Small intestine (tissue), 7 donors: ENCODE results near the gene CDC42EP3. TPM values are rescaled to one million over a fixed set of nuclear protein-coding genes. Genes with fewer than 3 reads are reported as not detected.

ENCODE experiments used
- DNase-seq, 2 donors: peaks; one replicate each; pipeline versions ENCODE4 v3.0.0 to v3.0.0-alpha.2; 2013
- FAIRE-seq: peaks from 2 replicates; lab custom pipeline; 2012; peaks lifted over from hg19 to GRCh38; lab: Jason Lieb, UNC
- H3K27ac ChIP-seq, 3 donors: one replicate each; pipeline ENCODE4 v1.5.1; 2013; ENCODE audit warnings: low read length in 2 of 3, mild to moderate bottlenecking in 2 of 3, control low read depth in 1 of 3, inconsistent platforms in 1 of 3, low read depth in 1 of 3, moderate library complexity in 1 of 3
- H3K27me3 ChIP-seq, 3 donors: one replicate each; pipeline ENCODE4 v1.6.1; 2013; ENCODE audit warnings: low read length in 3 of 3, inconsistent platforms in 1 of 3; ENCODE audit not compliant: control insufficient read depth in 3 of 3, insufficient read depth in 3 of 3
- H3K36me3 ChIP-seq, 3 donors: one replicate each; pipeline ENCODE4 v1.6.1; 2013; ENCODE audit warnings: low read length in 3 of 3, inconsistent platforms in 1 of 3, low read depth in 1 of 3, mild to moderate bottlenecking in 1 of 3, moderate library complexity in 1 of 3; ENCODE audit not compliant: control insufficient read depth in 3 of 3, insufficient read depth in 2 of 3
- H3K4me1 ChIP-seq, 3 donors: one replicate each; pipeline ENCODE4 v1.6.1; 2013; ENCODE audit warnings: low read length in 2 of 3, inconsistent platforms in 1 of 3, low read depth in 1 of 3, mild to moderate bottlenecking in 1 of 3, moderate library complexity in 1 of 3; ENCODE audit not compliant: control insufficient read depth in 3 of 3, insufficient read depth in 2 of 3
- H3K4me3 ChIP-seq, 3 donors: one replicate each; pipeline ENCODE4 v1.5.1; 2013; ENCODE audit warnings: low read length in 3 of 3, control low read depth in 1 of 3, inconsistent platforms in 1 of 3, low read depth in 1 of 3, mild to moderate bottlenecking in 1 of 3, moderate library complexity in 1 of 3
- H3K9me3 ChIP-seq, 2 donors: one replicate each; pipeline ENCODE4 v1.6.1; 2013; ENCODE audit warnings: low read depth in 1 of 2, low read length in 1 of 2; ENCODE audit not compliant: control insufficient read depth in 2 of 2, insufficient read depth in 1 of 2
- WGBS, 3 donors: extraction: QIAGEN DNeasy Blood & Tissue Kit; methylation state at CpG; one replicate each; pipeline ENCODE4 v1.1.7; 2013; 5-methylcytosine and 5-hydroxymethylcytosine counted together
- polyA plus RNA-seq, 4 donors: library from polyadenylated mRNA; stranded (reverse) in 3 of 4; unstranded in 1 of 4; fragments of 200-250 nt in 3 of 4; fragments of 120-200 nt in 1 of 4; gene quantifications; one replicate each; pipeline versions ENCODE4 v1.2.1 to v1.2.3, GENCODE V29; 2013
- donor health status: healthy with polysubstance abuse.
- donor health status: control.
- donor health status: control.
- donor health status: Bipolar disorder and iron deficiency.
- donor health status: healthy.

Gene CDC42EP3
- polyA plus RNA-seq, 4 donors, result 1.1 to 10.6 (median 5.2) TPM

DNA sequence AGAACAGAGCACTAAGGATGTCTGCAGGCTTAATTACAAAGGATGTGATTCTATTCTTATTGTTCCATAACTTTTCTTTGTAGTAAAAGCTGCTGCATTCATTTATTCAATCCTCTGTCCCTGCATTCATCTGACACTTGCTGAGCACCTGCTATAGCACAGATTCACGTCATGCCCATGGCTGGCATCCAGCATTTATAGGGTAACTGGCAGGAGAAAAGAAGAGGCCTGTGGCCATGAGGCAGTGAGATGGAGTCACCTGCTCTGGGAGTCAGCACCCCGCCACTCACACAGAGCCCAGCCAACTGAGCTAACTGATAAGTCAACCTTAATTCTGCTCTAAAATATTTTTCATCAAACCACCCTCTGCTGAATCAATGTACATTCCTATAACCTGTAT, 18.3 kb upstream of the CDC42EP3 start:
- no peaks in the 10 kb centered on the region for H3K4me1 ChIP-seq
- FAIRE-seq, result no peak
- H3K9me3 ChIP-seq, result no peaks in the 10 kb centered on the region
- H3K27ac ChIP-seq, result peak overlapping the region in 2 of 3 donors; percentile 10 to 44
- no peaks in the 10 kb centered on the region for H3K36me3 ChIP-seq
- peaks cover 0 to 12% (median 0%) of the 10 kb centered on the region in 3 donors for H3K27me3 ChIP-seq
- WGBS, 3 donors, result 22 to 64% (median 40%) methylated on average over 2 of the region's 2 CpGs
- no peak for DNase-seq
- no peak overlapping the region for H3K4me3 ChIP-seq

DNA sequence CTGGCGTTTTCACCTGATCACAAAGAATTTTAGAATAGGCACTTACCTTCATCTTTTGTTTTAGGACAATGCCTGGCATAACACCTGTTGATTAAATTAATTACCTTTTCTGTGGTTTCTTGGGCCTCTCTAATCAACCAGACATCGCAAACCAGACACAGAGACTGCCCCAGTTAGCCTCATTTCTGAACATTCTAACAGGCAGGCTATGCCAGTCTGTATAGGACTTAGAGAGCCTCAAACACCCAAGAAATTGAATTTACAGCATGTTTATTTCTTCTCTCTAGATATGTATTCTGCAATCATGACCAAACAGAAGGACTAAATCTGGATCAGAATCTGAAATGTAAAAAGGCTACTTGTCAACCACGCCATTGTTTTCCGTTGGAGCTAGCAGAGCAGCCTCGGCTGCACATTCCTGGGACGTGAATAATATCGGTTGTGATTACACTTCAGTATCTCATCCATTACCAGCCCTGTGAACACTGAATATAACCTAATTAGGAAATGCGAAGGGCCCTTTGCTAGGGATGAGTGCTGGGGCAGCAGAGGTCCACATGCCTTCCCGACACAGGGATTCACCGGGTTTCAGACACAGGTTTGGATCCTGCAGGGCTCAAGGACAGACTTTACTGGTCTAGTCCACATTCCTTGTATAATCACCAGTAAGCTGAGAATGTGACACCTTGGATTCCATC, 17.5 kb upstream of the CDC42EP3 start:
- Histone ChIP-seq H3K9me3 (no peaks in the 10 kb centered on the region), H3K4me3 (no peak overlapping the region), H3K27ac (peak overlapping the region in 2 of 3 donors; percentile 44 to 52), H3K27me3 (peaks cover 0 to 12% (median 0%) of the 10 kb centered on the region in 3 donors), H3K36me3 (no peaks in the 10 kb centered on the region), H3K4me1 (no peaks in the 10 kb centered on the region)
- DNase-seq, result peak in 1 of 2 donors; percentile 15
- 27 to 50% (median 47%) methylated on average over 10 of the region's 10 CpGs for WGBS, 3 donors
- no peak for FAIRE-seq

GRCh38 chr2:37686792-37687526, 15.5 kb upstream of the CDC42EP3 start:
- 35 to 91% (median 54%) methylated on average over 1 of the region's 1 CpG for WGBS, 3 donors
- DNase-seq (no peak), FAIRE-seq (no peak)
- H3K4me3 ChIP-seq, result no peak overlapping the region
- peaks cover 0 to 16% (median 0%) of the 10 kb centered on the region in 3 donors for H3K27me3 ChIP-seq
- H3K27ac ChIP-seq, result no peak overlapping the region
- H3K9me3 ChIP-seq, result no peaks in the 10 kb centered on the region
- no peaks in the 10 kb centered on the region for H3K4me1 ChIP-seq
- H3K36me3 ChIP-seq, result no peaks in the 10 kb centered on the region

GRCh38 chr2:37684809-37685208, 13.4 kb upstream of the CDC42EP3 start:
- no peaks in the 10 kb centered on the region for H3K9me3 ChIP-seq
- 76 to 86% (median 85%) methylated on average over 4 of the region's 4 CpGs for WGBS, 3 donors
- peaks cover 0 to 10% (median 0%) of the 10 kb centered on the region in 3 donors for H3K27me3 ChIP-seq
- H3K27ac ChIP-seq, result no peak overlapping the region
- FAIRE-seq (no peak), DNase-seq (no peak)
- H3K36me3 ChIP-seq, result no peaks in the 10 kb centered on the region
- H3K4me1 ChIP-seq, result no peaks in the 10 kb centered on the region
- H3K4me3 ChIP-seq, result no peak overlapping the region

GRCh38 chr2:37683921-37684780, 12.7 kb upstream of the CDC42EP3 start:
- Histone ChIP-seq H3K4me3 (no peak overlapping the region), H3K27ac (peak overlapping the region in 1 of 3 donors; percentile 4), H3K27me3 (peaks cover 0 to 7% (median 0%) of the 10 kb centered on the region in 3 donors), H3K36me3 (no peaks in the 10 kb centered on the region), H3K4me1 (no peaks in the 10 kb centered on the region), H3K9me3 (no peaks in the 10 kb centered on the region)
- WGBS, 3 donors, result 71 to 78% (median 71%) methylated on average over 6 of the region's 6 CpGs
- FAIRE-seq (no peak), DNase-seq (peak in 1 of 2 donors; percentile 28)

DNA sequence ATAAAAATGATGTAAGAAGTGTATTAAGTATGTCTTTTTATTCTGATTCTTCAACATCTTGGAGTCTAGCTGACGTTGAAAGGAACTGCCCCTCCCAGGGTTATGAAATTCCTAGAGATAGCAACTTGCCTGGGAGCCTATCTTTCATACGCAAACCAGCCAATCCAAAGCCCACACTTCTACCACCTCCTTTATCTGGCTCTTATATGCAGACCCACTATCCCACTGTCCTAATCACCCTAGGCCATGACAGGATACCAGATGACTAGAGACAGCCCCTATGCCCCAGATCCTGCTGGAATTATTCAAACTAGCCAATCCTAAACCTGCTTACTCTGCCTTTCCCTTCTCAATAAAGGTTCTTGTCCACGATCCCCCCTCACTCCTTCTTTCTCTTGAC, 11.8 kb upstream of the CDC42EP3 start:
- 56 to 81% (median 68%) methylated on average over 3 of the region's 3 CpGs for whole genome bisulfite sequencing, 3 donors
- FAIRE-seq, result no peak
- H3K27me3 ChIP-seq, result peaks cover 0 to 5% (median 0%) of the 10 kb centered on the region in 3 donors

DNA sequence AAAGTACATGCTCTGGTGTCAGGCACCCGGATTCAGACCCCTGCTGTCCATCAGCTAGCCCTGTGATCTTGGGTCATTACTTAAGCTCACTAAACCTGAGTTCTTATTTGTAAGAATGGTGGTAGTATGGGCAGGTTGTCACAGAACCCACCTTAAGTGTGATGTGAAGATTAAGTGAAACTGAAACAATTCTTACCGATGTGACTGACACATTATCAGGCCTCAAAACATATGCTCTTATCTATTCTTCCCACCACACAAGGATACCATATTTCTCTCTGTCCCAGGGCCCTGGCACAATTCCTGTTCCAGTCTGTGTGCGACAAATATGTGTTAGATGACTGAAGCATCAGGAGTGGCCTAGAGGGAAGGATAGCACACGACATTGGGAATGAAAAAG, 11.0 kb upstream of the CDC42EP3 start:
- H3K9me3 ChIP-seq, result peaks cover 0 to 4% of the 10 kb centered on the region in 2 donors
- H3K36me3 ChIP-seq, result no peaks in the 10 kb centered on the region
- FAIRE-seq, result no peak
- WGBS, 3 donors, result 62 to 68% (median 65%) methylated on average over 4 of the region's 4 CpGs
- DNase-seq, result no peak
- peaks cover 0 to 5% (median 0%) of the 10 kb centered on the region in 3 donors for H3K27me3 ChIP-seq
- H3K27ac ChIP-seq, result no peak overlapping the region
- no peaks in the 10 kb centered on the region for H3K4me1 ChIP-seq
- no peak overlapping the region for H3K4me3 ChIP-seq

More for the DNA sequence above, 11.8 kb upstream of the CDC42EP3 start:
- Histone ChIP-seq H3K4me3 (no peak overlapping the region), H3K4me1 (no peaks in the 10 kb centered on the region), H3K36me3 (no peaks in the 10 kb centered on the region), H3K9me3 (no peaks in the 10 kb centered on the region), H3K27ac (no peak overlapping the region)
- no peak for DNase-seq

GRCh38 chr2:37681587-37681986, 10.1 kb upstream of the CDC42EP3 start:
- H3K36me3 ChIP-seq, result no peaks in the 10 kb centered on the region
- H3K9me3 ChIP-seq, result peaks cover 0 to 4% of the 10 kb centered on the region in 2 donors
- DNase-seq (no peak), FAIRE-seq (no peak)
- no peaks in the 10 kb centered on the region for H3K4me1 ChIP-seq
- H3K4me3 ChIP-seq, result no peak overlapping the region
- WGBS, 3 donors, result 86 to 100% (median 99%) methylated on average over 1 of the region's 1 CpG
- H3K27ac ChIP-seq, result no peak overlapping the region
- H3K27me3 ChIP-seq, result peaks cover 0 to 5% (median 0%) of the 10 kb centered on the region in 3 donors
